HG03097 (cell line): ENCODE results near the gene TEX47.

Experiments
- ATAC-seq: cut with Tn5 transposase; IDR thresholded peaks from one replicate; pipeline ENCODE4 v1.9.1; 2021; ENCODE audit not compliant: unreplicated experiment, low FRiP score

The TEX47 gene

GRCh38 chr7:88756802-88757201 is 38.7 kb downstream of the TEX47 start:
- no peak for ATAC-seq

- ATAC-seq: no peak
Observed at GRCh38 chr7:88746126-88746525, 49.4 kb downstream of the TEX47 start.
